Measurements from ENCODE around the gene WDR18.

Gene WDR18

GRCh38 chr19:993361-993830 is 9.3 kb downstream of the WDR18 start:
- TF ChIP-seq CTCF (IDR thresholded peaks at IDR 0.05; ENCODE audit: borderline replicate concordance, insufficient read depth, low read depth, low read length) = no peak
- no peak overlapping the region for H3K4me3 ChIP-seq (ENCODE audit: low read depth, low read length)

- no peak for TF ChIP-seq CTCF (IDR thresholded peaks at IDR 0.05; ENCODE audit: borderline replicate concordance, insufficient read depth, low read depth, low read length)
- H3K4me3 ChIP-seq (ENCODE audit: low read depth, low read length) = no peak overlapping the region
These were observed 9.8 kb downstream of the WDR18 start for GRCh38 chr19:993831-994393.

- H3K4me3 ChIP-seq (ENCODE audit: low read depth, low read length) = no peak overlapping the region
- no peak for TF ChIP-seq CTCF (IDR thresholded peaks at IDR 0.05; ENCODE audit: borderline replicate concordance, insufficient read depth, low read depth, low read length)
These were observed 10.4 kb downstream of the WDR18 start for GRCh38 chr19:994516-994915.

- no peak for TF ChIP-seq CTCF (IDR thresholded peaks at IDR 0.05; ENCODE audit: borderline replicate concordance, insufficient read depth, low read depth, low read length)
- no peak overlapping the region for H3K4me3 ChIP-seq (ENCODE audit: low read depth, low read length)
These were observed 11.1 kb downstream of the WDR18 start for GRCh38 chr19:995051-995827.

- no peak for TF ChIP-seq CTCF (IDR thresholded peaks at IDR 0.05; ENCODE audit: borderline replicate concordance, insufficient read depth, low read depth, low read length)
- H3K4me3 ChIP-seq (ENCODE audit: low read depth, low read length) = no peak overlapping the region
These were observed 12.1 kb downstream of the WDR18 start for GRCh38 chr19:996051-996838.

GRCh38 chr19:998064-998463 is 13.9 kb downstream of the WDR18 start:
- no peak for TF ChIP-seq CTCF (IDR thresholded peaks at IDR 0.05; ENCODE audit: borderline replicate concordance, insufficient read depth, low read depth, low read length)
- no peak overlapping the region for H3K4me3 ChIP-seq (ENCODE audit: low read depth, low read length)

All from GM12875 (cell line).